HCT116 (cell line): Measurements from ENCODE around the gene SGMS2. TPM values are rescaled to one million over a fixed set of nuclear protein-coding genes. Genes with fewer than 3 reads are reported as not detected.
A peak's percentile ranks its signal among the peaks of the same experiment; 100 is the strongest.

ENCODE experiments used
- ATAC-seq: fragments of 200-7000 bp; cut with Tn5 transposase; 2 replicates; pipeline ENCODE4 v1.9.1; 2020; ENCODE audit warnings: mild to moderate bottlenecking, moderate library complexity
- BruUV-seq: library from RNA; stranded (reverse); fragments of 400-500 nt; replicated peaks from 2 replicates; lab custom pipeline; 2021; lab: Mats Ljungman, UMichigan
- CTCF ChIA-PET: fragments of 300-600 bp; sonication (Branson Sonifier 250); formaldehyde crosslinking; loops from one replicate; lab custom pipeline; 2021; ENCODE audit warnings: antibody characterized with exemption; lab: Charles Lee
- POLR2A ChIA-PET: fragments of 300-600, 350-600 bp; sonication (Branson Sonifier 250); formaldehyde crosslinking; loops from one replicate; lab custom pipeline; 2021; ENCODE audit warnings: antibody characterized with exemption; lab: Charles Lee
- RAD21 ChIA-PET, 2 experiments: fragments of 300-600 bp; sonication (Branson Sonifier 250); formaldehyde crosslinking; loops; one replicate each; lab custom pipeline; 2023; ENCODE audit warnings: low total read pairs in 2 of 2; ENCODE audit not compliant: uncharacterized antibody in 2 of 2, unreplicated experiment in 2 of 2, low non-redundant PET in 1 of 2; lab: Charles Lee
- DNase-seq: peaks from one replicate; pipeline ENCODE4 v3.0.0-alpha.2; 2010; ENCODE audit warnings: low read depth, low spot score
- H2AFZ ChIP-seq: fragments of 200-600 bp; shearing (Covaris generic), sonication (generic); 2 replicates; pipeline ENCODE4 v1.6.1; 2017; ENCODE audit warnings: low read depth, mixed run types, mixed read lengths, antibody characterized with exemption, low read length; ENCODE audit not compliant: poor library complexity, severe bottlenecking
- H3K27ac ChIP-seq: 2 replicates; pipeline ENCODE4 v1.5.1; 2012; ENCODE audit warnings: low read depth, low read length
- H3K27me3 ChIP-seq: fragments of 200-600 bp; sonication (generic); 2 replicates; pipeline ENCODE4 v1.6.1; 2016; ENCODE audit warnings: mixed run types, low read length, mixed read lengths; ENCODE audit not compliant: insufficient read depth
- H3K36me3 ChIP-seq, 2 experiments: fragments of 200-500 bp in 1 of 2; fragments of 200-600 bp in 1 of 2; sonication (Bioruptor generic) in 1 of 2; sonication (generic) in 1 of 2; 2 replicates each; pipeline versions ENCODE4 v1.5.1 to v1.6.1; 2014 to 2016; ENCODE audit warnings: low read length in 2 of 2, inconsistent platforms in 1 of 2, mixed read lengths in 1 of 2, mixed run types in 1 of 2; ENCODE audit not compliant: insufficient read depth in 2 of 2, control insufficient read depth in 1 of 2
- H3K4me1 ChIP-seq, 2 experiments: fragments of 200-600 bp in 1 of 2; sonication (generic) in 1 of 2; 2 replicates each; pipeline versions ENCODE4 v1.5.1 to v1.6.1; 2012 to 2017; ENCODE audit warnings: low read length in 2 of 2, inconsistent platforms in 1 of 2, mild to moderate bottlenecking in 1 of 2, mixed read lengths in 1 of 2, mixed run types in 1 of 2, moderate library complexity in 1 of 2; ENCODE audit not compliant: insufficient read depth in 2 of 2, control insufficient read depth in 1 of 2
- H3K4me2 ChIP-seq: fragments of 200-600 bp; sonication (generic); 2 replicates; pipeline ENCODE4 v1.6.1; 2017; ENCODE audit warnings: mixed run types, low read length, mixed read lengths
- H3K4me3 ChIP-seq, 2 experiments: fragments of 200-600 bp in 1 of 2; sonication (generic) in 1 of 2; replicated peaks in 1 of 2; 2 replicates each; pipeline ENCODE4 v1.5.1; 2011 to 2016; ENCODE audit warnings: low read length in 2 of 2, control low read depth in 1 of 2, low read depth in 1 of 2, mild to moderate bottlenecking in 1 of 2, mixed read lengths in 1 of 2, mixed run types in 1 of 2
- H3K79me2 ChIP-seq: fragments of 200-600 bp; sonication (generic); 2 replicates; pipeline ENCODE4 v1.6.1; 2017; ENCODE audit warnings: mild to moderate bottlenecking, mixed run types, low read length, moderate library complexity, mixed read lengths; ENCODE audit not compliant: insufficient read depth
- H3K9ac ChIP-seq: fragments of 200-600 bp; sonication (generic); 2 replicates; pipeline ENCODE4 v1.6.1; 2016; ENCODE audit warnings: low read length, mixed read lengths
- H3K9me2 ChIP-seq: fragments of 200-600 bp; sonication (generic), shearing (Covaris generic); 2 replicates; pipeline ENCODE4 v1.6.1; 2017; ENCODE audit warnings: mixed run types, mild to moderate bottlenecking, moderate library complexity; ENCODE audit not compliant: insufficient read depth
- H3K9me3 ChIP-seq, 2 experiments: fragments of 200-500 bp in 1 of 2; fragments of 200-600 bp in 1 of 2; sonication (Bioruptor generic) in 1 of 2; sonication (generic) in 1 of 2; 2 replicates each; pipeline ENCODE4 v1.6.1; 2014 to 2017; ENCODE audit warnings: low read length in 2 of 2, mixed read lengths in 2 of 2, inconsistent platforms in 1 of 2, low read depth in 1 of 2, mild to moderate bottlenecking in 1 of 2, mixed run types in 1 of 2, moderate library complexity in 1 of 2; ENCODE audit not compliant: control insufficient read depth in 1 of 2, insufficient read depth in 1 of 2
- H4K20me1 ChIP-seq: fragments of 200-600 bp; sonication (generic), shearing (Covaris generic); 2 replicates; pipeline ENCODE4 v1.6.1; 2017; ENCODE audit warnings: mixed run types, mild to moderate bottlenecking, moderate library complexity; ENCODE audit not compliant: insufficient read depth
- CBX3 ChIP-seq: IDR thresholded peaks from 2 replicates; pipeline ENCODE4 v1.6.1; 2012; ENCODE audit warnings: low read depth
- CEBPB ChIP-seq: IDR thresholded peaks from 2 replicates; pipeline ENCODE4 v1.6.1; 2012; ENCODE audit warnings: low read depth
- EGR1 ChIP-seq: IDR thresholded peaks from 2 replicates; pipeline ENCODE4 v1.6.1; 2012; ENCODE audit warnings: low read depth
- ELF1 ChIP-seq: IDR thresholded peaks from 2 replicates; pipeline ENCODE4 v1.6.1; 2012; ENCODE audit warnings: low read depth, borderline replicate concordance
- EZH2 ChIP-seq: fragments of 200-600 bp; sonication (generic); IDR thresholded peaks from 2 replicates; pipeline ENCODE4 v1.6.1; 2017; ENCODE audit warnings: antibody characterized with exemption, mixed run types
- FOSL1 ChIP-seq: IDR thresholded peaks from 2 replicates; pipeline ENCODE4 v1.6.1; 2012; ENCODE audit warnings: low read depth
- JUND ChIP-seq: IDR thresholded peaks from 2 replicates; pipeline ENCODE4 v1.6.1; 2012
- POLR2A ChIP-seq: IDR thresholded peaks from 2 replicates; pipeline ENCODE4 v1.7.0; 2011; ENCODE audit warnings: borderline replicate concordance; ENCODE audit not compliant: insufficient read depth, insufficient read length; ENCODE audit errors: extremely low read depth
- POLR2AphosphoS5 ChIP-seq: IDR thresholded peaks from 2 replicates; pipeline ENCODE4 v1.6.1; 2011; ENCODE audit warnings: mild to moderate bottlenecking, low read depth, low read length, moderate library complexity
- RAD21 ChIP-seq: IDR thresholded peaks from 2 replicates; pipeline ENCODE4 v1.6.1; 2012; ENCODE audit warnings: low read depth, mild to moderate bottlenecking
- SIN3A ChIP-seq: IDR thresholded peaks from 2 replicates; pipeline ENCODE4 v1.6.1; 2012; ENCODE audit warnings: low read depth
- SP1 ChIP-seq: IDR thresholded peaks from 2 replicates; pipeline ENCODE4 v1.6.1; 2012; ENCODE audit warnings: low read depth
- SRF ChIP-seq: IDR thresholded peaks from 2 replicates; pipeline ENCODE4 v1.6.1; 2012; ENCODE audit warnings: low read depth
- ZFX ChIP-seq: fragments of 450-650 bp; IDR thresholded peaks from 2 replicates; pipeline ENCODE4 v1.6.1; 2017
- ZNF274 ChIP-seq: fragments of 200-500 bp; sonication (Bioruptor generic); IDR thresholded peaks from 2 replicates; pipeline ENCODE4 v1.6.1; 2014; ENCODE audit warnings: mild to moderate bottlenecking, low read depth, low read length, inconsistent platforms
- intact Hi-C: fragments of 100-400 bp; cut with micrococcal nuclease; formaldehyde crosslinking; loops from 2 replicates; pipeline ENCODE4 v1.10.0; 2022
- total RNA-seq: library from RNA; stranded (reverse); gene quantifications from one replicate; pipeline ENCODE4 v1.2.1, GENCODE V29; 2021; ENCODE audit not compliant: unreplicated experiment
- TF ChIP-seq, protein P1 (sequence below), 3 experiments: fragments of 200-600 bp in 1 of 3; sonication (generic) in 1 of 3; IDR thresholded peaks in 2 of 3; conservative IDR thresholded peaks in 1 of 3; 2 replicates each; pipeline ENCODE4 v1.5.1; 2012 to 2017; ENCODE audit warnings: low read depth in 2 of 3, low read length in 2 of 3, antibody characterized with exemption in 1 of 3, borderline replicate concordance in 1 of 3, control low read depth in 1 of 3, mild to moderate bottlenecking in 1 of 3, mixed read lengths in 1 of 3, mixed run types in 1 of 3, moderate library complexity in 1 of 3; ENCODE audit not compliant: insufficient read depth in 1 of 3
- TF ChIP-seq, protein P2 (sequence below): IDR thresholded peaks from 2 replicates; pipeline ENCODE4 v1.6.1; 2012; ENCODE audit warnings: low read depth
- TF ChIP-seq, protein P3 (sequence below): IDR thresholded peaks from 2 replicates; pipeline ENCODE4 v1.6.1; 2012
- TF ChIP-seq, protein P4 (sequence below): IDR thresholded peaks from 2 replicates; pipeline ENCODE4 v1.6.1; 2012

The SGMS2 gene
- total RNA-seq, 1 experiment from 2014 or later: 36.6 TPM

DNA sequence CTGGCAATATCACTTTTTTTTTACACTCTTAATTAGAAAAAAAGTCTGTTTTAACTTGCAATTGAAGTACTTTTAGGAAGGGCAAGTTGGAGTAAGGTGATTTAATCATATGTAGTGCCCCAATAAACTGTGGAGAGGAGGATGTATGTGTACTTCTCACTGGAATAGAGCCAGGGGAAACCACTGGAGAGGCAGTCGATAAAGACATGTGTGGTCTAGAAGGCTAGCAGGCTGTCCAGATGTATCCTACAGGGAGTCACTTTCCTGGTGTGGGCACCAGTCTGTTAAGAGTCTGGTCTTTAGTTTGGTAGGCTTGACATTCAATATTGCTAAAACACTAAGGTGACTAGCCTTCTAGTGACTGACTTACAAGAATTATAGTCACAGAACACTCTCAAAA lies 9.6 kb upstream of the SGMS2 start (continued):
- TF ChIP-seq, protein P1, sequence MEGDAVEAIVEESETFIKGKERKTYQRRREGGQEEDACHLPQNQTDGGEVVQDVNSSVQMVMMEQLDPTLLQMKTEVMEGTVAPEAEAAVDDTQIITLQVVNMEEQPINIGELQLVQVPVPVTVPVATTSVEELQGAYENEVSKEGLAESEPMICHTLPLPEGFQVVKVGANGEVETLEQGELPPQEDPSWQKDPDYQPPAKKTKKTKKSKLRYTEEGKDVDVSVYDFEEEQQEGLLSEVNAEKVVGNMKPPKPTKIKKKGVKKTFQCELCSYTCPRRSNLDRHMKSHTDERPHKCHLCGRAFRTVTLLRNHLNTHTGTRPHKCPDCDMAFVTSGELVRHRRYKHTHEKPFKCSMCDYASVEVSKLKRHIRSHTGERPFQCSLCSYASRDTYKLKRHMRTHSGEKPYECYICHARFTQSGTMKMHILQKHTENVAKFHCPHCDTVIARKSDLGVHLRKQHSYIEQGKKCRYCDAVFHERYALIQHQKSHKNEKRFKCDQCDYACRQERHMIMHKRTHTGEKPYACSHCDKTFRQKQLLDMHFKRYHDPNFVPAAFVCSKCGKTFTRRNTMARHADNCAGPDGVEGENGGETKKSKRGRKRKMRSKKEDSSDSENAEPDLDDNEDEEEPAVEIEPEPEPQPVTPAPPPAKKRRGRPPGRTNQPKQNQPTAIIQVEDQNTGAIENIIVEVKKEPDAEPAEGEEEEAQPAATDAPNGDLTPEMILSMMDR (IDR thresholded peaks at IDR 0.05 in 2 of 3, conservative IDR thresholded peaks at IDR 0.05 in 1 of 3; ENCODE audit: borderline replicate concordance in 1 of 3, insufficient read depth in 1 of 3, low read depth in 2 of 3, low read length in 2 of 3): no peak
- TF ChIP-seq ZFX (no peak), ELF1 (no peak), EZH2 (no peak)

DNA sequence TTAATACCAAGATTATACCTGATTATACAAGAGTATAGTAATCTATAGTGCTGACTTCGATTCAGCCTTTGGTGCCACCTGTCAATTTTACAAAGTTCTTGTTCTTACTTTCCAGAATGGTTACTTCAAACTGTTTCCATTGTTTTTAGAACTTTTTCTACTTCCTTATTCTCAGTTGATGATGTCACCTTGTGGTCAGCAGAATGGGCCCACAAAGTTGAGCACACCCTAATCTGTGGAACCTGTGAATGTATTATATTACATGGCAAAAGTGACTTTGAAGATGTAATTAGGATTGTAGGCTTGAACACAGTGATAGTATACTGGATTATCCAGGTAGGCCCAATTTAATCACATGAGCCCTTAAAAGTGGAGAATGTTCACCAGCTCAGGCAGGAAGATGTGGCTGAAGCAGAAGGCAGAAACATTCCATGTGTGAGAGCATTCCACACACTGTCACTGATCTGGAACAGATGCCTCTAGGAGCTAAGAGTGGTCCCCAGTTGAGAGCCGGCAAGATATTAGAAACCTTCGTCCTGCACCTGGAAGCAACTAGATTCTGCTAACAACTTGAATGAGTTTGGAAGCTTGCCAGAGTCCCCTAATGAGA lies 6.3 kb upstream of the SGMS2 start:
- H3K4me2 ChIP-seq: peak overlapping the region; percentile 34
- no TSS peak for BruUV-seq
- H3K4me3 ChIP-seq: no peak overlapping the region
- peaks cover 2 to 15% of the 10 kb centered on the region in 2 experiments; a peak in 2 of 4 replicates for H3K4me1 ChIP-seq
- no peak overlapping the region for H3K27ac ChIP-seq
- CTCF ChIA-PET: no interaction called here
- H2AFZ ChIP-seq: no peak overlapping the region
- intact Hi-C loops: no loop called here
- POLR2A ChIA-PET: no interaction called here
- H3K9ac ChIP-seq: no peak overlapping the region
- H3K9me3 ChIP-seq: no peaks in the 10 kb centered on the region
- no peaks in the 10 kb centered on the region for H3K27me3 ChIP-seq
- H3K9me2 ChIP-seq: no peaks in the 10 kb centered on the region
- RAD21 ChIA-PET: no interaction called here
- DNase-seq (no peak), ATAC-seq (no peak)
- H4K20me1 ChIP-seq: no peaks in the 10 kb centered on the region
- no peaks in the 10 kb centered on the region for H3K79me2 ChIP-seq
- no peaks in the 10 kb centered on the region for H3K36me3 ChIP-seq
- TF ChIP-seq ZFX (no peak), EGR1 (no peak), ELF1 (no peak), CBX3 (no peak), JUND (0 out of 2 replicates have a peak, but pooled peaks have one; percentile 34), RAD21 (no peak), CEBPB (no peak), EZH2 (no peak), SRF (no peak), SIN3A (no peak), POLR2A (no peak), FOSL1 (peak; percentile 35; the same call in 1 of the 2 replicates), SP1 (peak; percentile 38; the same call in 1 of the 2 replicates), POLR2AphosphoS5 (no peak), ZNF274 (no peak)
- TF ChIP-seq, protein P2, sequence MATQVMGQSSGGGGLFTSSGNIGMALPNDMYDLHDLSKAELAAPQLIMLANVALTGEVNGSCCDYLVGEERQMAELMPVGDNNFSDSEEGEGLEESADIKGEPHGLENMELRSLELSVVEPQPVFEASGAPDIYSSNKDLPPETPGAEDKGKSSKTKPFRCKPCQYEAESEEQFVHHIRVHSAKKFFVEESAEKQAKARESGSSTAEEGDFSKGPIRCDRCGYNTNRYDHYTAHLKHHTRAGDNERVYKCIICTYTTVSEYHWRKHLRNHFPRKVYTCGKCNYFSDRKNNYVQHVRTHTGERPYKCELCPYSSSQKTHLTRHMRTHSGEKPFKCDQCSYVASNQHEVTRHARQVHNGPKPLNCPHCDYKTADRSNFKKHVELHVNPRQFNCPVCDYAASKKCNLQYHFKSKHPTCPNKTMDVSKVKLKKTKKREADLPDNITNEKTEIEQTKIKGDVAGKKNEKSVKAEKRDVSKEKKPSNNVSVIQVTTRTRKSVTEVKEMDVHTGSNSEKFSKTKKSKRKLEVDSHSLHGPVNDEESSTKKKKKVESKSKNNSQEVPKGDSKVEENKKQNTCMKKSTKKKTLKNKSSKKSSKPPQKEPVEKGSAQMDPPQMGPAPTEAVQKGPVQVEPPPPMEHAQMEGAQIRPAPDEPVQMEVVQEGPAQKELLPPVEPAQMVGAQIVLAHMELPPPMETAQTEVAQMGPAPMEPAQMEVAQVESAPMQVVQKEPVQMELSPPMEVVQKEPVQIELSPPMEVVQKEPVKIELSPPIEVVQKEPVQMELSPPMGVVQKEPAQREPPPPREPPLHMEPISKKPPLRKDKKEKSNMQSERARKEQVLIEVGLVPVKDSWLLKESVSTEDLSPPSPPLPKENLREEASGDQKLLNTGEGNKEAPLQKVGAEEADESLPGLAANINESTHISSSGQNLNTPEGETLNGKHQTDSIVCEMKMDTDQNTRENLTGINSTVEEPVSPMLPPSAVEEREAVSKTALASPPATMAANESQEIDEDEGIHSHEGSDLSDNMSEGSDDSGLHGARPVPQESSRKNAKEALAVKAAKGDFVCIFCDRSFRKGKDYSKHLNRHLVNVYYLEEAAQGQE: no peak
- TF ChIP-seq, protein P1 (IDR thresholded peaks at IDR 0.05 in 2 of 3, conservative IDR thresholded peaks at IDR 0.05 in 1 of 3; ENCODE audit: borderline replicate concordance in 1 of 3, insufficient read depth in 1 of 3, low read depth in 2 of 3, low read length in 2 of 3): no peak
- TF ChIP-seq, protein P3, sequence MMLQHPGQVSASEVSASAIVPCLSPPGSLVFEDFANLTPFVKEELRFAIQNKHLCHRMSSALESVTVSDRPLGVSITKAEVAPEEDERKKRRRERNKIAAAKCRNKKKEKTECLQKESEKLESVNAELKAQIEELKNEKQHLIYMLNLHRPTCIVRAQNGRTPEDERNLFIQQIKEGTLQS: no peak
- TF ChIP-seq, protein P4, sequence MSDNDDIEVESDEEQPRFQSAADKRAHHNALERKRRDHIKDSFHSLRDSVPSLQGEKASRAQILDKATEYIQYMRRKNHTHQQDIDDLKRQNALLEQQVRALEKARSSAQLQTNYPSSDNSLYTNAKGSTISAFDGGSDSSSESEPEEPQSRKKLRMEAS: no peak
